ENCODE data around the gene TTPAL. TPM values are rescaled to one million over a fixed set of nuclear protein-coding genes. Genes with fewer than 3 reads are reported as not detected.

TTPAL gene
- total RNA-seq, 1 donor from 2014 or later: 8.4 TPM

DNA sequence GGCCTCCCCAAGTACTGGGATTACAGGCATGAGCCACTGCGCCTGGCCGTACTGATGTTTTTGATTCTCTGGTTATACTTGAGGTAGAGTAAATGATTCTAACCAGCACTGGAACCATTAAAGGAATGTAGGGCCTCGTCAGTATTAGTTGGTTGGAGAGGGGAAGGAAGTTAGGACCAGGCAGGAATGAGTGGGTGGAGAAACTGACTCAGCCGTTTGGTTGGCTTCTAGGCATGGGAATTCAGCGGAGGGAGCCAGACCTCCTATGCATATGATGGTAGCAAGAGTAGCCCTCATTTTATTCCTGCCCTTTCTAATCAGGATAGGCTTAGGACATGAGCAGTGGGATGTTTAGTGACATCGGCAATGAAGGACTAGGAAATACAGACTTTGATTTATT lies 65.2 kb downstream of the TTPAL start:
- DNase-seq (ENCODE audit: low spot score): no peak

DNA sequence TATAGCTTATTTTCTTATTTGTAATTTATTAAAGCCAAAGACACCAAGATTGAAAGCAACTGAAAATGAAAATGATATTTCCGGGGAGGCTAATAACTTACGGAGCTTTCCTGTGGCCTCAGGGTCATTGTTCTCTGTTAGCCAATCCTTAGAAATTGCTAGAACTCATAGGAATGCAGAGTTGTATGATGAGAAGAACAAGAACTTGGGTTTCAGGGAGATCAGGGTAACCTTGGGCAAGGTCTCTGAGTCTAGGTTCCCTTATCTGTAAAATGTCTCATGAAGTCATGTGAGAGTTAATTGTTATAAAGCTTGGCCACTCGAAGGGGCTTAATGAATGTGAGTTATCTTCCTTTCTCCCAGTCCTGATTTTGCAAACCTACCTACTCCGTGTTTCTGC lies 66.3 kb downstream of the TTPAL start:
- DNase-seq (ENCODE audit: low spot score): no peak

DNA sequence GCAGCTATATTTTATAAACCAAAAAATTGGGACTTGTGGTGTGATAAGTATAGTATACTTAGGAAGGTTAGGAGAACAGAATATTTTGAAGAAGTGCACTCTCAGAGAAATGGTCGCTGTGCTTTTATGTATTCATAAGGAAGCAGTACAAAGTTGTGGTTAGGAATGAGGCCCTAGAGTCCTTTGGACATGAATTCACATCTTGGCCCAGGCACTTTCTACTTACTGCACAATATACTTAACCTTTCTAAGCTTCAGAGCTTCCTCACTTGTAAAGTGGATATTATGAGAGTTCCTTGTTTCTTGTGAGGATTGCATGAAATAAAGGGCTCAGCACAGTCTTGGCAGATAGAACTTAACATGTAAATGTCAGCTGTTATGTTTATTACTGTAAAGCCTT lies 67.2 kb downstream of the TTPAL start:
- DNase-seq (ENCODE audit: low spot score): peak; percentile 59

DNA sequence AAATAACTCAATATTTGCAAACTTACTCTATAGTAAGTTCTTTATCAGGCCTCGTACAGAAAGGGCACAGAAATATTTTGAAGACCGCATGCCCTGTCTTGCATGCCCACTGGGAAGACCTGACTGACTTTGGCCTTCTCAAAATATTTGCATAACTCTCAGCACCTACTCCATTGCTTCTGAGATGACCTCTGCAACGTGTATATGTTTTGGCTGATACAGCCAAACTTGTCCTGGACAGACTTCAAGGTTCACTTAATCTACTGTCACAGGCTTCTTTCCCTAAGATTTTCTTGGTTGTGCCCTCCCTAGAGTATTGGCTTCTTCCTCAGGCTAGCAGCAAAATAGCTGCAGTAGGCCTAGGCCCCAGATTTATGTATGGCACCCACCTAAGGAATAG lies 67.7 kb downstream of the TTPAL start:
- no peak for DNase-seq (ENCODE audit: low spot score)

Other genes with a start within 250 kb of the TTPAL start
- 0.24 TPM for gene GDAP1L1, start 228.6 kb upstream of the TTPAL start, total RNA-seq (ENCODE audit: insufficient read depth, low replicate concordance)
- 8.7 TPM for gene FITM2, start 164.7 kb upstream of the TTPAL start, total RNA-seq (ENCODE audit: insufficient read depth, low replicate concordance)
- gene R3HDML, start 138.8 kb upstream of the TTPAL start, total RNA-seq (ENCODE audit: insufficient read depth, low replicate concordance): not detected
- gene HNF4A, start 120.2 kb upstream of the TTPAL start, total RNA-seq (ENCODE audit: insufficient read depth, low replicate concordance): 2.2 TPM
- gene SERINC3, start 46.2 kb downstream of the TTPAL start, total RNA-seq (ENCODE audit: insufficient read depth, low replicate concordance): 112 TPM
- 114 TPM for gene PKIG, start 106.7 kb downstream of the TTPAL start, total RNA-seq (ENCODE audit: insufficient read depth, low replicate concordance)
- 14.0 TPM for gene ADA, start 175.8 kb downstream of the TTPAL start, total RNA-seq (ENCODE audit: insufficient read depth, low replicate concordance)
- 7.5 TPM for gene CCN5, start 239.5 kb downstream of the TTPAL start, total RNA-seq (ENCODE audit: insufficient read depth, low replicate concordance)